H9 (cell line): Measurements from ENCODE around the gene CCBE1. TPM values are rescaled to one million over a fixed set of nuclear protein-coding genes. Genes with fewer than 3 reads are reported as not detected.

Source experiments
- DNase-seq: peaks from one replicate; pipeline ENCODE4 v3.0.0-alpha.2; 2017
- H2AFZ ChIP-seq: one replicate; pipeline ENCODE4 v1.6.1; 2013; ENCODE audit warnings: mild to moderate bottlenecking, low read length, control low read depth, moderate library complexity
- H2AK5ac ChIP-seq: 2 replicates; pipeline ENCODE4 v1.6.1; 2013; ENCODE audit warnings: low read length, control low read depth, mixed read lengths; ENCODE audit not compliant: insufficient read length
- H2BK120ac ChIP-seq: one replicate; pipeline ENCODE4 v1.6.1; 2013; ENCODE audit warnings: low read depth, mild to moderate bottlenecking, low read length, control low read depth, inconsistent platforms; ENCODE audit not compliant: poor library complexity, severe bottlenecking
- H2BK12ac ChIP-seq: 2 replicates; pipeline ENCODE4 v1.6.1; 2013; ENCODE audit warnings: low read length, control low read depth, mixed read lengths, low read depth; ENCODE audit not compliant: insufficient read length
- H2BK15ac ChIP-seq: 2 replicates; pipeline ENCODE4 v1.6.1; 2013; ENCODE audit warnings: low read depth, low read length, control low read depth
- H2BK20ac ChIP-seq: one replicate; pipeline ENCODE4 v1.6.1; 2013; ENCODE audit warnings: low read depth, mild to moderate bottlenecking, low read length, control low read depth, inconsistent platforms; ENCODE audit not compliant: poor library complexity, severe bottlenecking
- H2BK5ac ChIP-seq: 2 replicates; pipeline ENCODE4 v1.6.1; 2013; ENCODE audit warnings: low read length, control low read depth, mixed read lengths; ENCODE audit not compliant: insufficient read length
- H3K14ac ChIP-seq: 2 replicates; pipeline ENCODE4 v1.6.1; 2013; ENCODE audit warnings: low read length, control low read depth; ENCODE audit not compliant: insufficient read depth
- H3K18ac ChIP-seq: 2 replicates; pipeline ENCODE4 v1.6.1; 2013; ENCODE audit warnings: low read depth, mild to moderate bottlenecking, mixed read lengths, low read length, control low read depth; ENCODE audit not compliant: insufficient read length
- H3K23ac ChIP-seq: 2 replicates; pipeline ENCODE4 v1.6.1; 2013; ENCODE audit warnings: low read length, control low read depth, mixed read lengths, low read depth; ENCODE audit not compliant: insufficient read length
- H3K23me2 ChIP-seq: 2 replicates; pipeline ENCODE4 v1.6.1; 2013; ENCODE audit warnings: low read depth, mild to moderate bottlenecking, mixed read lengths, low read length, control low read depth; ENCODE audit not compliant: insufficient read length, poor library complexity, severe bottlenecking
- H3K27ac ChIP-seq: 2 replicates; pipeline ENCODE4 v1.5.1; 2013; ENCODE audit warnings: low read length, control low read depth, mixed read lengths, low read depth; ENCODE audit not compliant: insufficient read length
- H3K27me3 ChIP-seq: 2 replicates; pipeline ENCODE4 v1.6.1; 2013; ENCODE audit warnings: low read length, control low read depth, inconsistent platforms; ENCODE audit not compliant: insufficient read depth
- H3K4ac ChIP-seq: 2 replicates; pipeline ENCODE4 v1.6.1; 2013; ENCODE audit warnings: low read depth, mild to moderate bottlenecking, control low read depth, inconsistent platforms, low read length, moderate library complexity
- H3K4me1 ChIP-seq: 2 replicates; pipeline ENCODE4 v1.6.1; 2013; ENCODE audit warnings: low read length, control low read depth, inconsistent platforms; ENCODE audit not compliant: insufficient read depth
- H3K4me2 ChIP-seq: 2 replicates; pipeline ENCODE4 v1.6.1; 2013; ENCODE audit warnings: low read length, control low read depth, mixed read lengths; ENCODE audit not compliant: insufficient read length, insufficient read depth
- H3K56ac ChIP-seq: 2 replicates; pipeline ENCODE4 v1.6.1; 2013; ENCODE audit warnings: low read depth, mild to moderate bottlenecking, mixed read lengths, low read length, control low read depth; ENCODE audit not compliant: insufficient read length
- H3K79me1 ChIP-seq: 2 replicates; pipeline ENCODE4 v1.6.1; 2013; ENCODE audit warnings: low read depth, mild to moderate bottlenecking, moderate library complexity, low read length, control low read depth, inconsistent platforms; ENCODE audit not compliant: insufficient read depth, poor library complexity, severe bottlenecking
- H3K79me2 ChIP-seq: 2 replicates; pipeline ENCODE4 v1.6.1; 2013; ENCODE audit warnings: low read length, control low read depth, inconsistent platforms; ENCODE audit not compliant: insufficient read depth
- H3K9ac ChIP-seq: 2 replicates; pipeline ENCODE4 v1.6.1; 2013; ENCODE audit warnings: low read length, control low read depth, mixed read lengths; ENCODE audit not compliant: insufficient read length; ENCODE audit errors: extremely low read depth
- H3K9me3 ChIP-seq: one replicate; pipeline ENCODE4 v1.6.1; 2013; ENCODE audit warnings: low read depth, low read length, inconsistent platforms; ENCODE audit not compliant: control insufficient read depth
- H3T11ph ChIP-seq: one replicate; pipeline ENCODE4 v1.6.1; 2013; ENCODE audit warnings: mild to moderate bottlenecking, low read length, control low read depth, inconsistent platforms
- H4K20me1 ChIP-seq: one replicate; pipeline ENCODE4 v1.6.1; 2013; ENCODE audit not compliant: control insufficient read depth, insufficient read length, insufficient read depth
- H4K5ac ChIP-seq: 2 replicates; pipeline ENCODE4 v1.6.1; 2013; ENCODE audit warnings: low read depth, mild to moderate bottlenecking, mixed read lengths, low read length, control low read depth; ENCODE audit not compliant: insufficient read length
- H4K8ac ChIP-seq: replicated peaks from 2 replicates; pipeline ENCODE4 v1.6.1; 2013; ENCODE audit warnings: low read length, control low read depth, mixed read lengths, low read depth; ENCODE audit not compliant: insufficient read length
- H4K91ac ChIP-seq: 2 replicates; pipeline ENCODE4 v1.6.1; 2013; ENCODE audit warnings: low read depth, mild to moderate bottlenecking, moderate library complexity, mixed read lengths, low read length, control low read depth; ENCODE audit not compliant: insufficient read length
- H3K27ac Mint-ChIP-seq, 3 experiments: 2 replicates in 2 of 3; 3 replicates in 1 of 3; pipeline ENCODE4 v1.8.0; 2020 to 2021; ENCODE audit warnings: mixed read lengths in 3 of 3, mild to moderate bottlenecking in 1 of 3, moderate library complexity in 1 of 3
- H3K27me3 Mint-ChIP-seq: 2 replicates; pipeline ENCODE4 v1.8.0; 2021; ENCODE audit warnings: low read depth, mild to moderate bottlenecking, moderate library complexity, mixed read lengths
- H3K36me3 Mint-ChIP-seq, 3 experiments: 2 replicates in 2 of 3; 3 replicates in 1 of 3; pipeline ENCODE4 v1.8.0; 2020 to 2021; ENCODE audit warnings: low read depth in 3 of 3, mixed read lengths in 3 of 3; ENCODE audit not compliant: insufficient read depth in 1 of 3
- H3K4me1 Mint-ChIP-seq, 2 experiments: 2 replicates each; pipeline ENCODE4 v1.8.0; 2020; ENCODE audit warnings: mixed read lengths in 2 of 2
- H3K4me3 Mint-ChIP-seq, 2 experiments: 2 replicates in 1 of 2; 3 replicates in 1 of 2; pipeline ENCODE4 v1.8.0; 2020 to 2021; ENCODE audit warnings: mild to moderate bottlenecking in 2 of 2, mixed read lengths in 2 of 2, moderate library complexity in 1 of 2
- H3K9me3 Mint-ChIP-seq, 2 experiments: 2 replicates in 1 of 2; 3 replicates in 1 of 2; pipeline ENCODE4 v1.8.0; 2020; ENCODE audit warnings: mild to moderate bottlenecking in 2 of 2, mixed read lengths in 2 of 2, moderate library complexity in 1 of 2
- CTCF ChIP-seq: fragments of 200-600 bp; sonication (generic); conservative IDR thresholded peaks from 3 replicates; pipeline ENCODE4 v1.8.0; 2021; ENCODE audit warnings: antibody characterized with exemption, mild to moderate bottlenecking
- WGBS: extraction: QIAGEN DNeasy Blood & Tissue Kit; methylation state at CpG from one replicate; pipeline ENCODE4 v1.1.7; 2013; ENCODE audit warnings: missing lambda C conversion rate, low lambda C conversion rate, mixed read lengths; ENCODE audit not compliant: insufficient read length; ENCODE audit errors: extremely low coverage; 5-methylcytosine and 5-hydroxymethylcytosine counted together
- total RNA-seq: library from RNA; stranded (reverse); gene quantifications from 2 replicates; pipeline ENCODE4 v1.2.1, GENCODE V29; 2021

CCBE1 gene
- total RNA-seq, 1 experiment from 2014 or later: 0.39 TPM

- Mint-ChIP-seq H3K4me3 (no peak overlapping the region), H3K27ac (no peak overlapping the region), H3K9me3 (no peaks in the 10 kb centered on the region; a peak in 1 of 5 replicates), H3K36me3 (no peaks in the 10 kb centered on the region; a peak in 2 of 7 replicates), H3K4me1 (peaks cover 52% of the 10 kb centered on the region in 2 experiments), H3K27me3 (peaks cover 86% of the 10 kb centered on the region)
- H3K56ac ChIP-seq: no peak overlapping the region
- no peak overlapping the region for H3K4me2 ChIP-seq
- no peak overlapping the region for H2AFZ ChIP-seq
- H4K5ac ChIP-seq: no peak overlapping the region
- H2BK12ac ChIP-seq: no peak overlapping the region
- H3K9ac ChIP-seq: no peak overlapping the region
- no peak overlapping the region for H2BK5ac ChIP-seq
- H3K18ac ChIP-seq: no peak overlapping the region
- H3K27ac ChIP-seq: no peak overlapping the region
- H3K79me1 ChIP-seq: no peaks in the 10 kb centered on the region
- no peak overlapping the region for H2BK15ac ChIP-seq
- no peak overlapping the region for H4K91ac ChIP-seq
- H2AK5ac ChIP-seq: no peak overlapping the region
- H2BK120ac ChIP-seq: no peak overlapping the region
- no peak overlapping the region for H3K14ac ChIP-seq
- no peak overlapping the region for H3T11ph ChIP-seq
- no peak overlapping the region for H4K8ac ChIP-seq
- peaks cover 21% of the 10 kb centered on the region; the same call in 1 of the 2 replicates for H3K4me1 ChIP-seq
- no peaks in the 10 kb centered on the region for H4K20me1 ChIP-seq
- H3K79me2 ChIP-seq: no peaks in the 10 kb centered on the region
- H3K23me2 ChIP-seq: peaks cover 10% of the 10 kb centered on the region
- no peak overlapping the region for H2BK20ac ChIP-seq
- H3K4ac ChIP-seq: no peak overlapping the region
- no peak for DNase-seq
- no CpG with 5 or more reads among the region's 4 CpGs for WGBS
- peaks cover 19% of the 10 kb centered on the region for H3K27me3 ChIP-seq
- TF ChIP-seq CTCF: no peak
- H3K23ac ChIP-seq: no peak overlapping the region
- no peaks in the 10 kb centered on the region for H3K9me3 ChIP-seq
These were observed 5.2 kb downstream of the CCBE1 start for GRCh38 chr18:59691996-59692395.
